Endothelial cell of umbilical vein (primary cell): ENCODE data around the gene ADA. TPM values are rescaled to one million over a fixed set of nuclear protein-coding genes. Genes with fewer than 3 reads are reported as not detected.

Experiments
- BruUV-seq: library from RNA; stranded (reverse); fragments of 400-500 nt; replicated peaks from 2 replicates; lab custom pipeline; 2021; lab: Mats Ljungman, UMichigan
- CTCF ChIA-PET: fragments of 300-600, 350-600 bp; sonication (Branson Sonifier 250); formaldehyde crosslinking; loops from one replicate; lab custom pipeline; 2021; ENCODE audit warnings: antibody characterized with exemption, inconsistent platforms; lab: Charles Lee
- POLR2A ChIA-PET: fragments of 300-600, 350-600 bp; sonication (Branson Sonifier 250); formaldehyde crosslinking; loops from one replicate; lab custom pipeline; 2021; ENCODE audit warnings: antibody characterized with exemption, inconsistent platforms; lab: Charles Lee
- DNase-seq: peaks from one replicate; pipeline ENCODE4 v3.0.0-alpha.2; 2011; ENCODE audit warnings: low read depth, low spot score
- FAIRE-seq: peaks from 2 replicates; lab custom pipeline; 2011; peaks lifted over from hg19 to GRCh38; lab: Jason Lieb, UNC
- H2AFZ ChIP-seq: 2 replicates; pipeline ENCODE4 v1.6.0; 2012; ENCODE audit warnings: low read depth, low read length, control low read depth, inconsistent platforms
- H3K27ac ChIP-seq: 2 replicates; pipeline ENCODE4 v1.5.1; 2011; ENCODE audit warnings: low read depth, mild to moderate bottlenecking, control low read depth, low read length, moderate library complexity; ENCODE audit not compliant: insufficient read depth
- H3K27me3 ChIP-seq, 2 experiments: 2 replicates each; pipeline versions ENCODE4 v1.6.0 to v1.6.1; 2011; ENCODE audit warnings: low read length in 2 of 2, mixed read lengths in 1 of 2; ENCODE audit not compliant: control insufficient read depth in 2 of 2, insufficient read depth in 2 of 2
- H3K36me3 ChIP-seq, 2 experiments: 2 replicates in 1 of 2; 3 replicates in 1 of 2; pipeline ENCODE4 v1.5.1; 2011; ENCODE audit warnings: low read length in 2 of 2, mild to moderate bottlenecking in 1 of 2, moderate library complexity in 1 of 2; ENCODE audit not compliant: control insufficient read depth in 2 of 2, insufficient read depth in 2 of 2; ENCODE audit errors: extremely low read depth in 1 of 2
- H3K4me1 ChIP-seq: 3 replicates; pipeline ENCODE4 v1.5.1; 2011; ENCODE audit warnings: mild to moderate bottlenecking, low read length; ENCODE audit not compliant: control insufficient read depth, insufficient read depth; ENCODE audit errors: extremely low read depth
- H3K4me2 ChIP-seq: 2 replicates; pipeline ENCODE4 v1.6.1; 2011; ENCODE audit warnings: low read length, control low read depth, mixed read lengths; ENCODE audit not compliant: insufficient read depth
- H3K4me3 ChIP-seq, 3 experiments: fragments of 200-600 bp in 1 of 3; sonication (generic), shearing (Covaris generic) in 1 of 3; replicated peaks in 1 of 3; 2 replicates each; pipeline ENCODE4 v1.5.1; 2011 to 2016; ENCODE audit warnings: control low read depth in 3 of 3, low read length in 3 of 3, mild to moderate bottlenecking in 2 of 3, inconsistent platforms in 1 of 3, low read depth in 1 of 3, moderate library complexity in 1 of 3; ENCODE audit not compliant: insufficient read depth in 1 of 3
- H3K79me2 ChIP-seq: 2 replicates; pipeline ENCODE4 v1.6.0; 2012; ENCODE audit warnings: low read length, inconsistent platforms; ENCODE audit not compliant: control insufficient read depth, insufficient read depth
- H3K9ac ChIP-seq: replicated peaks from 2 replicates; pipeline ENCODE3; 2011; ENCODE audit warnings: low read length, control low read depth; ENCODE audit not compliant: insufficient read depth; ENCODE audit errors: extremely low read depth
- H3K9me1 ChIP-seq: replicated peaks from 3 replicates; pipeline ENCODE4 v1.6.0; 2011; ENCODE audit warnings: mild to moderate bottlenecking, low read length; ENCODE audit not compliant: control insufficient read depth, insufficient read depth; ENCODE audit errors: extremely low read depth
- H3K9me3 ChIP-seq: replicated peaks from 2 replicates; pipeline ENCODE4 v1.5.1; 2012; ENCODE audit warnings: low read length, inconsistent platforms; ENCODE audit not compliant: control insufficient read depth, insufficient read depth
- H4K20me1 ChIP-seq: replicated peaks from 2 replicates; pipeline ENCODE3; 2011; ENCODE audit warnings: mild to moderate bottlenecking, low read length; ENCODE audit not compliant: control insufficient read depth, insufficient read depth; ENCODE audit errors: extremely low read depth
- EZH2 ChIP-seq: IDR thresholded peaks from 2 replicates; pipeline ENCODE4 v1.6.1; 2012; ENCODE audit warnings: borderline replicate concordance, low read depth, mild to moderate bottlenecking, moderate library complexity, low read length, inconsistent platforms; ENCODE audit not compliant: severe bottlenecking
- FOS ChIP-seq: IDR thresholded peaks from 2 replicates; pipeline ENCODE4 v1.6.1; 2011; ENCODE audit warnings: mild to moderate bottlenecking, low read length, moderate library complexity, borderline replicate concordance; ENCODE audit not compliant: insufficient read depth
- GATA2 ChIP-seq: IDR thresholded peaks from 2 replicates; pipeline ENCODE4 v1.7.0; 2011; ENCODE audit warnings: low read depth, mild to moderate bottlenecking, moderate library complexity, mixed read lengths, low read length; ENCODE audit not compliant: insufficient read length, insufficient read depth
- JUN ChIP-seq: IDR thresholded peaks from 2 replicates; pipeline ENCODE4 v1.6.1; 2011; ENCODE audit warnings: borderline replicate concordance, low read depth; ENCODE audit not compliant: insufficient read length, insufficient read depth
- MYC ChIP-seq: IDR thresholded peaks from one replicate; pipeline ENCODE4 v1.6.1; 2011; ENCODE audit warnings: mild to moderate bottlenecking, low read depth, low read length
- POLR2A ChIP-seq: IDR thresholded peaks from 2 replicates; pipeline ENCODE4 v1.6.1; 2012; ENCODE audit warnings: low read depth, mild to moderate bottlenecking, control low read depth, low read length
- POLR2AphosphoS5 ChIP-seq: IDR thresholded peaks from 2 replicates; pipeline ENCODE4 v1.6.1; 2012; ENCODE audit warnings: low read depth, mild to moderate bottlenecking, control low read depth, low read length, moderate library complexity; ENCODE audit not compliant: insufficient read depth
- dilution Hi-C: fragments of 300-500 bp; cut with MboI; formaldehyde crosslinking; loops from one replicate; pipeline ENCODE4 v1.15.0; 2019; ENCODE audit warnings: low sequenced_read_pairs; ENCODE audit not compliant: extremely low pct_ligation_motif_present
- intact Hi-C: fragments of 100-400 bp; cut with micrococcal nuclease; formaldehyde crosslinking; loops from one replicate; pipeline ENCODE4 v1.10.0; 2022
- polyA plus RNA-seq, 4 experiments: library from polyadenylated mRNA; depleted of rRNA in 3 of 4; stranded (reverse) in 3 of 4; unstranded in 1 of 4; fragments of >200 nt; gene quantifications; 2 replicates each; pipeline versions ENCODE4 v1.2.1 to v1.2.3, GENCODE V29; 2011 to 2012; ENCODE audit warnings: missing spikeins in 1 of 4
- total RNA-seq: library from RNA; stranded (reverse); gene quantifications from 2 replicates; pipeline ENCODE4 v1.2.3, GENCODE V29; 2021
- TF ChIP-seq, protein P1 (sequence below), 2 donors: IDR thresholded peaks; 1 replicate in 1 of 2; 2 replicates in 1 of 2; pipeline ENCODE4 v1.5.1; 2011; ENCODE audit warnings: low read length in 2 of 2, mild to moderate bottlenecking in 2 of 2, moderate library complexity in 2 of 2, control low read depth in 1 of 2, inconsistent platforms in 1 of 2, low read depth in 1 of 2; ENCODE audit not compliant: insufficient read depth in 1 of 2; ENCODE audit errors: extremely low read depth in 1 of 2
- TF ChIP-seq, protein P2 (sequence below): IDR thresholded peaks from 2 replicates; pipeline ENCODE4 v1.6.1; 2011; ENCODE audit not compliant: insufficient read depth, insufficient read length

The ADA gene
- total and polyA plus RNA-seq, 2 donors (not counting 3 experiments of a cell fraction or from before 2014, with no cell fraction given), result 26.3 to 33.1 TPM

DNA sequence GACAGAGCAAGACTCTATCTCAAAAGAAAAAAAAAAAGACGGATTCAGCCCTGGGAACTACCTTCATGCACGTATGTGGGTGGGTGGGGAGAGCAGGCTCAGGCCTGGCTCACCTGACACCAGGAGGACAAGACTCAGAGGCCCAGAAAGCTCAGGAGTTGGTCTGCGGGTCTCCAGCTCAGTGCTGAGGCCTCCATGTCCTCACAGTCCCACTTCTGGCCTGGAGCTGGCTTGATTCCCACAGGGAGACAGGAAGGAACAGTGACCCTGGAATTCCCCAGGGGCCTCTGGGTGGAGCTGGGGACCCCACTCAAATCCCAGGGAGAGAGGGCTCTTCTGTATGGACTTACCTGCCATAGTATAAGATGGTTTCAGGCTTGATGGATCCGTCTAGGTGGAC lies 15.6 kb downstream of the ADA start:
- ChIA-PET CTCF (interaction anchor here (1.2 to 1.6 kb wide), 3 partner anchors 9 to 48 kb away, joined by 3 to 4 read pairs (median 3); partner anchors contain the start of gene ADA), POLR2A (no interaction called here)
- H3K4me1 ChIP-seq, result no peaks in the 10 kb centered on the region
- no peaks in the 10 kb centered on the region for H3K9me3 ChIP-seq
- H3K79me2 ChIP-seq, result no peaks in the 10 kb centered on the region
- H3K4me3 ChIP-seq, result no peak overlapping the region
- H2AFZ ChIP-seq, result no peak overlapping the region
- no peaks in the 10 kb centered on the region for H3K9me1 ChIP-seq
- no TSS peak for BruUV-seq
- H4K20me1 ChIP-seq, result no peaks in the 10 kb centered on the region
- TF ChIP-seq POLR2AphosphoS5 (no peak), POLR2A (no peak), MYC (no peak), JUN (no peak), EZH2 (no peak), FOS (no peak), GATA2 (no peak)
- TF ChIP-seq, protein P1, sequence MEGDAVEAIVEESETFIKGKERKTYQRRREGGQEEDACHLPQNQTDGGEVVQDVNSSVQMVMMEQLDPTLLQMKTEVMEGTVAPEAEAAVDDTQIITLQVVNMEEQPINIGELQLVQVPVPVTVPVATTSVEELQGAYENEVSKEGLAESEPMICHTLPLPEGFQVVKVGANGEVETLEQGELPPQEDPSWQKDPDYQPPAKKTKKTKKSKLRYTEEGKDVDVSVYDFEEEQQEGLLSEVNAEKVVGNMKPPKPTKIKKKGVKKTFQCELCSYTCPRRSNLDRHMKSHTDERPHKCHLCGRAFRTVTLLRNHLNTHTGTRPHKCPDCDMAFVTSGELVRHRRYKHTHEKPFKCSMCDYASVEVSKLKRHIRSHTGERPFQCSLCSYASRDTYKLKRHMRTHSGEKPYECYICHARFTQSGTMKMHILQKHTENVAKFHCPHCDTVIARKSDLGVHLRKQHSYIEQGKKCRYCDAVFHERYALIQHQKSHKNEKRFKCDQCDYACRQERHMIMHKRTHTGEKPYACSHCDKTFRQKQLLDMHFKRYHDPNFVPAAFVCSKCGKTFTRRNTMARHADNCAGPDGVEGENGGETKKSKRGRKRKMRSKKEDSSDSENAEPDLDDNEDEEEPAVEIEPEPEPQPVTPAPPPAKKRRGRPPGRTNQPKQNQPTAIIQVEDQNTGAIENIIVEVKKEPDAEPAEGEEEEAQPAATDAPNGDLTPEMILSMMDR (IDR thresholded peaks at IDR 0.05; ENCODE audit: extremely low read depth in 1 of 2, insufficient read depth in 1 of 2, low read depth in 1 of 2, low read length in 2 of 2), result no peak
- TF ChIP-seq, protein P2, sequence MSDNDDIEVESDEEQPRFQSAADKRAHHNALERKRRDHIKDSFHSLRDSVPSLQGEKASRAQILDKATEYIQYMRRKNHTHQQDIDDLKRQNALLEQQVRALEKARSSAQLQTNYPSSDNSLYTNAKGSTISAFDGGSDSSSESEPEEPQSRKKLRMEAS, result no peak
- dilution Hi-C loops (no loop called here), intact Hi-C loops (no loop called here)
- no peak for DNase-seq
- H3K27me3 ChIP-seq, result no peaks in the 10 kb centered on the region
- FAIRE-seq, result no peak
- peaks cover 0 to 2% of the 10 kb centered on the region in 2 experiments for H3K36me3 ChIP-seq
- H3K4me2 ChIP-seq, result no peak overlapping the region
- H3K27ac ChIP-seq, result no peak overlapping the region
- H3K9ac ChIP-seq, result no peak overlapping the region
